ENCODE data around the gene SEZ6L.

SEZ6L gene

DNA sequence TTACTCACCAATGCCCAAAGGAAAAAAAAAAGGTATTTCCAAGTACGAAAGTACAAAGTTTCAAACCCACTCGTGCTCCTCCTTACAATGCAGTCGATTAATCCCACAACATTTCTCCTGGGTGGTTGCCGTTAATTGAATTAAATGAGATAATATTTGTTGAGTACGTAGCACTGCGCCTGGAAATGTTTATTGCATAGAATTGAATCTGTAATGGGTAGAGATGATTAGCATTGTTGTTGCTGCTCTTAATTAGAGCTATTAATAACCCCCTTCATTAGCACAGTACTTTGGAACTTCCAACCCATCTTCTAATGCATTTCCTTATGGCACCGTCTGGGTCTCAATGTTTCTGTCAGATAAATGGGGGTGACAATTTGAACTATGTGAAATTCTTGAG lies 77.3 kb downstream of the SEZ6L start:
- no peak for DNase-seq

GRCh38 chr22:26251869-26252268 lies 82.6 kb downstream of the SEZ6L start:
- DNase-seq, result no peak

DNA sequence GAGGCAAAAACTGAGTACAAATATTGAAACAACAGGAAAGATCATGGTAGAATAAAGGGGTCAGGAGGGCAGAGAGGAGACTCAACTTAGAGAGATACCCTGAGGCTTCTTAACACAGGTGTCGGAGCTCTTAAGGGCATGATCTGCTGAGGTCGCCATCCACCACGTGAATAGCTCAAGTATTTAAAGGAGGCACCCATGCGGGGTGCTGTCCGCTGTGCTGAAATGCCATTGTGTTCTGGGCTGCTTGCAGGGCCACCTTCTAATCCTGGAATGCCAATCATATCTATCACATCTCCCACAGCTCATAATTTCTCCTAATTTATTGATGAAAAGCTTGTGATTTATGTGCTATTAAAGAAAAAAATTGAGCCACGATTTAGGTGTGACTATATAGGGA lies 90.2 kb downstream of the SEZ6L start:
- DNase-seq, result no peak

- no peak for DNase-seq
Measured at GRCh38 chr22:26264162-26264561, 94.9 kb downstream of the SEZ6L start.

- no peak for DNase-seq
Measured at GRCh38 chr22:26265281-26265680, 96.0 kb downstream of the SEZ6L start.

DNA sequence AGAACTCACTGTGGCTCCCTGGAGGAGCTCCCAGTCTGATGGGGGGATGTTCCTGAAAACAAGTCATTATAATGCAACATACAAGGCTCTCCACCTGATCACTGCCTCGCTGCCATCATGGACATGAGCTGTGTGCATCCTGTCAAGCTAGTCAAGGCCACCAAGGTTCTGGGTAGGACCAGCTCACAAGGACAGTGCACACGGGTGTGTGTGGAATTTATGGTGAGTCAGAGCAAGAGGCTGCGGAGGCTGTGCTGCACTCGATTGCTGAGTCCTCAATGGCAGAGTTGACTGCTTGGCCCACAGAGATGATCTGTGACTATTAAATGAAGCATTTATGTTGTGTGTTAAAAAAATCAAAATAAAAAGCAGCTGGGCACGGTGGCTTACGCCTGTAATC lies 96.6 kb downstream of the SEZ6L start:
- DNase-seq, result no peak

DNA sequence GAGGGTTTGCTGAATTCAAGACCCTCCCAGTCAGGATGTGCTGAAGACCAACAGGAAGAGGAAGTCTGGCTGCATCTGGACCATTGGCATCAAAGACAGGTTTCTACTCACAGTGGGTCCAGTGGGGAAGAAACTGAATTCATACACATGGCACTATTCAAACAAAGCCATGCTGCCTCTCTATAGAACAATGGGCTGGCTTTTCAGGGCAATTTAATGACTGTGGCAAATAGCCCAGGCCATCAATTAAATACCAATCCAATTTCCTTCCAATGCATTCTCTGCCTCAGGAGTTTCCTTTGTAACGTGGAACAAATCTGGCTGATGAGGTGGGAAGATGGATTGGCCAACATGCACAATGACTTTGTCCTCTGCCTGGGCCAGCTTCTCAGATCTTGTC lies 98.6 kb downstream of the SEZ6L start:
- no peak for DNase-seq

GRCh38 chr22:26269572-26269971 lies 100.3 kb downstream of the SEZ6L start:
- no peak for DNase-seq

DNA sequence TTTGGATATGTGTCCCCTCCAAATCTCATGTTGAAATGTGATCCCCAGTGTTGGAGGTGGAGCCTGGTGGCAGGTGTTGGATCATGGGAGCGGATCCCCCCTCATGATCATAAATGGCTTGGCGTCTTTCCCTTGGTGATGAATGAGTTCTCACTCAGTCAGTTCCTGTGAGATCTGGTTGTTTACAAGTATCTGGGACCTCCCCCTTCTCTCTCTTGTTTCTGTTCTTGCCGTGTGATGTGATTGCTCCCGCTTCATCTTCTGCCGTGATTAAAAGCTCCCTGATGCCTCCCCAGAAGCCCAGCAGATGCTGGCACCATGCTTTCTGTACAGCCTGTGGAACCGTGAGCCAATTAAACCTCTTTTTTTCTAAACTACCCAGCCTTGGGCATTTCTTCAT lies 102.2 kb downstream of the SEZ6L start:
- DNase-seq, result no peak

DNA sequence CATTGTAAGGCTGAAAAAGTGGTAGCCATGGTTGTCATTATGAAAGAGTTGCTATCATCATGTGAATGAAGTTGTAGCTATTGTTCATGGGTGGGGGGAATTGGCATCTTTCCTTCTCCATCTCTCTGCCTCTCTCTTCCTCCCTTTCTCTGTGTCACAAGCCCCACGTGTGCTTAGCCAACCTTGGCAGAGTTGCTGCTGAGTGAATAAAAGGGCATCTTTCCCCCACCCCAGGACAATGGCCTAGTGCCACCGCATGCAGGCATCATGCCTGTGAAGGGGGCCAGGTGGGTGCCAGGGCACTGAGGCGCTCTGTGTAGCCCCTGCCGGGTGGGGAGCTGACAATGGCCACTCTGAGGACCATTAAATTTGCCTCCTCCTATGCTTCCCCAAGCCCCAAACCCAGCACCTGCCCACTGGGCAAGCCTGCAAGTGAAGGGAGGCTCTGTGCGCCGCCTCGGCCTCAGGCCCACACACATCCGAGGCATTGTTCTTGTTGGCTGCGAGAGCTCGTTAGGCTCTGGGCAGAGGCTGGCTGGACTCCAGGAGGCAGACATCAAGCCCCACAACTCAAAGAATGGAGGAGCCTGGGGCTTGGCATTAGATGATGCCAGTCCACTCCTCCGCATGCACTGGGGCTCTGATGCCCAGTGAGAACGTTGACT lies 103.9 kb downstream of the SEZ6L start:
- DNase-seq, result no peak

DNA sequence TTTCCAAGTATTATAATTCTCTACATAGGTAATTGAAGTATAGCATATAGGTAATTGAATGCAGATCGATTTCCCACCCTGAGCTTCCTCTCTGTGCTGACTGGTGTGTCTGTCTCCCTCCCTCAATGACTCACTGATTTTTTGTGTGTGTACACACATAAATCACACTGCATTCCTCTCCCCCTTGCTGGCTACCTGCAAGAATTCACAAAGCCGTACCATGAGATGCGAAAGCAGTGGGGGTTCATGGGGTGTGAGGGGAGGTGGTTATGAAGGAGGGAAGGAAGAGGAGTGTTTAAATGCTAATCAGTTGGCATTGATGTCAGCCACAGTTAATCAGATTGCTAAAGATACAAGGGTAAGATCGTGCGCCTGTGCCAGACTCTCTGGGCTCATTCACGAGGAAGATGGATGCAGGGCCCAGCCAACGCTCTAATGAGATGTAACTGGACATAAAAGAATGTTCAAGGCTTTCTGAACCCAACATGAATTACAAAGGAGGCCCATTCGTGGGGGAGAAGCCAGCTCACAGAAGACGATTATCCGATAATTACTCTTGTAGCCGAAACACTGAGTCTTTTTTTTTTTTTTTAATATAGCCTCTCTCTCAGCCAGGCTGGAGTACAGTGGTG lies 107.4 kb downstream of the SEZ6L start:
- no peak for DNase-seq

- no peak for DNase-seq
Measured at GRCh38 chr22:26281941-26282340, 112.7 kb downstream of the SEZ6L start.

GRCh38 chr22:26283330-26283729 lies 114.1 kb downstream of the SEZ6L start:
- no peak for DNase-seq

DNA sequence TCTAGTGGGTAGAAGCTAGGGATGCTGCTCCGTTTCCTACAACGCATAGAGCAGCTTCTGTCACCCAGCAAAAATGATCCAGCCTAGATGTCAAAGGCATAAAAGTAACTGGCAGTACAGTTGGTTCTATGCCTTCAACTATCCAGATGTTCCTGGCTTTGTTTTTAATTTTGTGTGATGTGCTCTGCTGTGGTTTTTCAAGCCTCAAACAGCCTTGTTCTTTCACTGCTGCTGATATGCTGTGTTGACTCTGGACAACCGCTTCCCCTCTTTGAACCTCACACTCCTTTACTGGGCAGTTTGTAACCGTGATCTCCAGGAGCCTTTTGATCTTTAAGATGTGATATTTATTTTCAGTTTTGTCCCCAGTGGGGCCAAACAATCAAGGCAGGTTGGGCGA lies 116.4 kb downstream of the SEZ6L start:
- no peak for DNase-seq

DNA sequence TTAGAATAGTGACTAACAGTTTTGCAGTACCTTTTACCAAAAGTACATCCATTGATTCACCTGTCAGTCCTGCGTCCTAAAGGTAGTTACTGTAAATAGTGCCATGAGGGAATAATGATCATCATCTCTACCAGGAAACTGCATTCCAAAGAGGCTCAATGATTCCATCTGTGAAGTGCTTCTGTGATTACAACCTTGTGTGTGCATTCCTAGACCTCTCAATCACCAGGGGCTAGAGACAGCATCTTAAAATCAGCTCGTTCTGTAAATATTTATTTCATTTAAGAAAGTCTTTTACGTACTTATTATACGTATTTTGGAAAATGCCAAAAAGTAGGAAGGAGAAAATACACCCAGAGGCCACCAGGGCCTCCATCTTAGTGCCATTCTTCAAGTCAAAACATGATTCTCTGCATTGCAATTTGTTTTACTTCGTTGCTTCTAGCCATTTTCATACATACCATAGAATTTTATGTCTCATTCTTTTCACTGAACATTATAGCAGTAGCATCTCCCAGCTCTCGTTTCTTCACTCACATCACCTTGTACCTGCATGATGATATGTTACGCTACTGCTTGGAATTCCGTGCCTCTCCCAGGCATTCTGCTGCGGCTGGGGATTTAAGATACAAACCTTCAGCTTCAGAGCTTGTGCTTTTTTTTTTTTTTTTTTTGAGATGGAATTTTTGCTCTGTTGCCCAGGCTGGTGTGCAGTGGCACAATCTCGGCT lies 117.0 kb downstream of the SEZ6L start:
- no peak for DNase-seq

DNA sequence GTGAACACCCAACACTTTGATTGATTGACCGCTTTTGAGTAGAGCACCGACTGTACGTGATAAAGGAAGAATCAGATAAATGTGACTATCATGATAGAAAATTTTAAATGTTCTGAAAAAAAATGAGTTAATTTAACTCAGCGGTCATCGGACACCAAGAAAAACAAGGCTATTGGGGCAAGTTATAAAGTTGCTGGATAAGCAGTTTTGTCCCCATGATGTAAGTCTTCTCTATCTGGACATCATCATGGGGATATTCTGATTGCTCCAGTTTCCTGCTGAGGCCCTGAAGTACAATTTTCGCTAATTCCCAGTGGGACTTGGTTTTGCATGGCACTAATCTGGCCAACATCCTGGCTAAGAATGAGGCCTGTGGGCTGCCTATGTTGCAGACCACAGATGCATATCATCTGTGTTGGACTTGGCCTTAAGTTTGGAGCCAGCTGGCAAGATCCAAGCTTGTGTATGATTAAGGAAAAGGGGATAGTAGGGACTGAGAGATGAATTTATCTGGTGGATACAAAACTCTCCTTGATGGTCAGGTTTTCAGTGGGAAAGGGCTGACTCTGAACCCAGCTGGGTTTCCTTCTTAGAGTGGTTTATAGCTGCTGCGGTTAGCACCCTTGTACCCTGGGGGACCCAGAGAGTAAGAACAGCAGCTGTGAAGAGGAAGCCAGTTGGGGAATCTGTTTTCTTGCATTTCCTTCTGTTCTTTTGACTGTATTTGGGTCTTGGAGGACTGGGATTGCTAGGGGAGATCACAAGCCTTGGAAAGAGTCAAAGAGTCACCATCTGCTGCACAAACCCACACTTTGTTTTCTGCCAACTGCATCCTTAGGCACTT lies 118.3 kb downstream of the SEZ6L start:
- no peak for DNase-seq

DNA sequence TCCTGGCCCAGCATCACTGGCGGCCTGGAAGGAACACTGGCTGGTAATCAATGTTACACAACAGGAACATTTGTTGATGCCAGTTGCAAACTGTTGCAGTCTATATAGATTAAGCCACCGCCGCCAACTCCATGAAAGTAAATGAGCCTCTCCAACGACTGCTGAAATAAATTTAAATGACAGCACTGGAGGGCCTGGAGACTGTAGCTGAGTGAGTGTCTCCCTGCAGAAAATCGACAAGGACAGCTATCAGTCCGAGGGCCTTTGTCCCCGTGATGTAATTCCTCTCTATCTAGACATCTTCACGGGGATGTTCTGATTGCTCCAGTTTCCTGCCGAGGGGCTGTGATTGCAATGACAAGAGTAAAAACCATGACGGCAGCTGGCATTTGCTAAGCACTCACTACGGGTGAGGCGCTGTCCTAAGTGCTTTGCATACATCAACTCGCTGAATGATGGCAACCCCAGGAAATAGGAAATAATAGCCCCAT lies 120.4 kb downstream of the SEZ6L start:
- no peak for DNase-seq

GRCh38 chr22:26291940-26292666 lies 122.8 kb downstream of the SEZ6L start:
- DNase-seq, result no peak

DNA sequence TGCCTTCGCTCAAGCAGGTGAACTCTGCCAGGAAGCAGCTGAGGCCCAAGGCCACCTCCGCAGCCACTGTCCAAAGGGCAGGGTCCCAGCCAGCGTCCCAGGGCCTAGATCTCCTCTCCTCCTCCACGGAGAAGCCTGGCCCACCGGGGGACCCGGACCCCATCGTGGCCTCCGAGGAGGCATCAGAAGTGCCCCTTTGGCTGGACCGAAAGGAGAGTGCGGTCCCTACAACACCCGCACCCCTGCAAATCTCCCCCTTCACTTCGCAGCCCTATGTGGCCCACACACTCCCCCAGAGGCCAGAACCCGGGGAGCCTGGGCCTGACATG lies 123.4 kb downstream of the SEZ6L start:
- DNase-seq, result no peak

DNA sequence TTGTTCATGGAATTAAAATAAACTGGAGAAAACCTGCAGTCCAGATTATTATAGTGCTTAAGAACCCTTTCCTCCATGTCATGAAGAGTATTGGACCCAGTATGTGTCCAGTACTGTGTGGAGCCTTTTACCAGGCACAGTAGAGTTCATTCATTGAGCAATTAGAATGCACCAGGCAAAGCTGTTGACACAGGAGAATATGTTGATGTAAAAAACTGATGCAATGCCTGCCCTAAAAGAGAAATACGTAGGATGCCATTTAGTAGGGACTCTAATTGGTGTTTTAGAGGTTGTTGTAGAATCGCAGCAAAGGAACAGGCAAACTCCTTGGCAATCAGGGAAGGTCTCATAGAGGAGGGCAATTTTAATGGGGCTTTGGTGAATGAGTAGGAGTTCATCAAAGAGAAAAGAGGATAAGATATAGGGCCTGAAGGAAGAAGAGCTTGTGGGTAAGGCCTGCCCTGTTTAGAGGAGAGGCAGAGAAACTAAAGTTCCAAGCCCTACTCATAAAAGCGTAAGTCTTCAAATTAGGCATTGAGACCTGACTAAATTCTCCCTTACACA lies 126.4 kb downstream of the SEZ6L start:
- no peak for DNase-seq

- DNase-seq, result no peak
Measured at GRCh38 chr22:26298605-26299310, 129.5 kb downstream of the SEZ6L start.

GRCh38 chr22:26302726-26303125 lies 133.5 kb downstream of the SEZ6L start:
- no peak for DNase-seq
